GM12875 (cell line): Measurements from ENCODE around the gene DTNA.

Source experiments
- H3K4me3 ChIP-seq: one replicate; pipeline ENCODE4 v1.5.1; 2011; ENCODE audit warnings: low read depth, low read length, control low read depth
- TF ChIP-seq, protein P1 (sequence below): IDR thresholded peaks from 2 replicates; pipeline ENCODE4 v1.5.1; 2011; ENCODE audit warnings: low read depth, mild to moderate bottlenecking, control low read depth, inconsistent platforms, low read length, moderate library complexity, borderline replicate concordance; ENCODE audit not compliant: insufficient read depth

DTNA gene

DNA sequence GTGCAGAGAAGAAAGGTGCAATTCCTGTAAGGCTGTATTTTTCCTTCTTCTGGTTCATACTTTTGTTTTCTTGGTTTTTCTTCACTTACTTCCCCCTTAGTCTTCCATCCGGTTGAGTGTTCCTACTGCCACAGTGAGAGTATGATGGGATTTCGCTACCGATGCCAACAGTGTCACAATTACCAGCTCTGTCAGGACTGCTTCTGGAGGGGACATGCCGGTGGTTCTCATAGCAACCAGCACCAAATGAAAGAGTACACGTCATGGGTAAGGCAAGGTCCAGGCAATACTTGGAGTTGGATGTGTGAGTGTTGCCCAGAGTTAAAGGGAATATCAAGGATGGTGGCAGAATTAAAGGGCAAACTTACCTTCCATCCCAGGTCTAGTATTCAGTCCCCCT is 108.0 kb downstream of the DTNA start:
- no peak overlapping the region for H3K4me3 ChIP-seq
- TF ChIP-seq, protein P1, sequence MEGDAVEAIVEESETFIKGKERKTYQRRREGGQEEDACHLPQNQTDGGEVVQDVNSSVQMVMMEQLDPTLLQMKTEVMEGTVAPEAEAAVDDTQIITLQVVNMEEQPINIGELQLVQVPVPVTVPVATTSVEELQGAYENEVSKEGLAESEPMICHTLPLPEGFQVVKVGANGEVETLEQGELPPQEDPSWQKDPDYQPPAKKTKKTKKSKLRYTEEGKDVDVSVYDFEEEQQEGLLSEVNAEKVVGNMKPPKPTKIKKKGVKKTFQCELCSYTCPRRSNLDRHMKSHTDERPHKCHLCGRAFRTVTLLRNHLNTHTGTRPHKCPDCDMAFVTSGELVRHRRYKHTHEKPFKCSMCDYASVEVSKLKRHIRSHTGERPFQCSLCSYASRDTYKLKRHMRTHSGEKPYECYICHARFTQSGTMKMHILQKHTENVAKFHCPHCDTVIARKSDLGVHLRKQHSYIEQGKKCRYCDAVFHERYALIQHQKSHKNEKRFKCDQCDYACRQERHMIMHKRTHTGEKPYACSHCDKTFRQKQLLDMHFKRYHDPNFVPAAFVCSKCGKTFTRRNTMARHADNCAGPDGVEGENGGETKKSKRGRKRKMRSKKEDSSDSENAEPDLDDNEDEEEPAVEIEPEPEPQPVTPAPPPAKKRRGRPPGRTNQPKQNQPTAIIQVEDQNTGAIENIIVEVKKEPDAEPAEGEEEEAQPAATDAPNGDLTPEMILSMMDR: no peak

DNA sequence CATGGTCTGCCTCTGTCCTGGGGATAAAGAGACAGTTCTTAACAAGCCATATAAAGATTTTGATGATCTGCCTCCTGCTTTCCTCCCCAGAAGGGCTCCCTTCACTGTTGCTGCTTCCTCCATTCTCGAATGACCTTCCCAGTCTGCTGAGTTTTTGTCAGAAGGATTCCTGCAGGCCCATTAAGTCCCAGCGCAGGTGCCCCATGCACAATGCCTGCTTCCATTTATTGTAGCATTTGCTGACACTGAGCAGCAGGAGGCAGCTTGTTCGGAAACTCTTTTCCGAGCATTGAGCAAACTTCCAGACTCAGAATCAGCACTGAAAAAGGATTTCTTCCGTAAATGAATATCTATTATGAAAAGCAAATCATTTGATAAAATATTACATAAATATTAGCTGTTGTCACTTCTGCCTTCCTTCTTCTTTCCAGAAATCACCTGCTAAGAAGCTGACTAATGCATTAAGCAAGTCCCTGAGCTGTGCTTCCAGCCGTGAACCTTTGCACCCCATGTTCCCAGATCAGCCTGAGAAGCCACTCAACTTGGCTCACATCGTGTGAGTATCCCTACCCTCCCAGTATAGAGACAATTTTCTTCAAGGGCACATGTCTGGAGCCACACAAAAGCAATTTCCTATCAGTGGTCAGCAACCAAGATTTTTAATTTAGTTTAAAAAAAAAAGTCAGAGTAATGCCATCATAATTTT is 110.4 kb downstream of the DTNA start:
- no peak overlapping the region for H3K4me3 ChIP-seq
- TF ChIP-seq, protein P1: no peak

DNA sequence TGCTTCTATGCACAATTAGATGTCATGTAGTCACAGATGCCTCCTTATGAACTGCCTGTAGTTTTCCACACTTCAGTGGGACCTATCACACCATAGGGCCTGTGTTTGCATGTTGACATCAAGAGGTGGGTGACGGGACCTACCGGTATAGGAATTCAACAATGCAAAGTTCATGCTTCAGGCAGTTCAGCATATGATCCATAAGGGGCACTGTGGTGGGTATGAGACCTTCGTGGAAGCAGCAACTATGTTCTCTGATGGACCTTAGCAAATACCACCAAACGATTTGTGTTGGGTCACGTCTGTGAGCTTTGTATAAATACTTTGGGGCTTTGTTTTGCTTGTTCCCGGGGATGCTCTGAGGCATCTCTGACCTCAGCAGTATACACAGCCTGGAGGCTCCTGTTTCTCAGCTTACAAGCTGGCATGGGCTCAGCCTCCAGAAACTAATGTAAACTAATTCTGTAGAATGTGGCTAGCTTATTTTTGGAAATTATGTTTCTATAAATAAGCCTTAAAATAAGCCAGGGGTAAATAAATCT is 111.6 kb downstream of the DTNA start:
- TF ChIP-seq, protein P1: 0 out of 2 replicates have a peak, but pooled peaks have one; percentile 7
- no peak overlapping the region for H3K4me3 ChIP-seq

DNA sequence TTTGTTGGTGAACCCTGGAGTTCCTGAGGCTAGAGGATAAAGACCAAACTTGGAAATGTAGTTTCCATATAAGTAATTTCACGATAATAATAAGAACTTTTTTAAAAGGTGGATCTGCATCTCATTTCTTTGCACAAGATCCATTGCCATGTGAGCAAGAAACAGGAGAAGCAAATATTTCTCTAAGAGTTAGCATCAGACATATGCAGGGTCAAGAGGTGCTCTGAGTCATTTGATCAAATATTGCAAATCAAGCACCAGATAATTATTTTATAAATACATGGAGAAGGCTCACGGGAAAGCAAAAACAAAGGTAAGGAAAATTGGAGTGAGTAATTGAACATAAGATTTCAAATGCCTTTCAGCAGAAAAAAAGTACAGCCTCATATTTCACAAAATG is 118.0 kb downstream of the DTNA start:
- no peak overlapping the region for H3K4me3 ChIP-seq
- TF ChIP-seq, protein P1: no peak

DNA sequence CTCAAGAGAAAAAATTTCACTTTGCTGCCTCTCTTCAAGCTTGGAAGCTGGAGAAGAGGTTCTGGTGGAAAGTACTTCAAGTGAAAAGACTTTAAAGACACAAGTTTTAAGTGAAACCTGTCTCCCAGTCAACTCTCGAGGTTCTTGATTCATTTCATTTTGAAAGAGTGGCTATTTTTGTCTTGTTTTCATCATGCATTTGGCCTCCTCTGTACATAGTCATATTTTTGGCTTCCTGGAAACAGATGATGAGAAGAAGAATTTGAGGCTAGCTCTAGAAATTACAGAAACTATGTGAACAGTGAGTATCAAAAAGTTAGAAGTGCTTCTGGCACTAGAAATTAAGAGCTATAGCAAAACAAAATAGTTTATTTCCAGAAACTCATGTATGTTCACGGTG is 124.8 kb downstream of the DTNA start:
- TF ChIP-seq, protein P1: no peak
- no peak overlapping the region for H3K4me3 ChIP-seq

DNA sequence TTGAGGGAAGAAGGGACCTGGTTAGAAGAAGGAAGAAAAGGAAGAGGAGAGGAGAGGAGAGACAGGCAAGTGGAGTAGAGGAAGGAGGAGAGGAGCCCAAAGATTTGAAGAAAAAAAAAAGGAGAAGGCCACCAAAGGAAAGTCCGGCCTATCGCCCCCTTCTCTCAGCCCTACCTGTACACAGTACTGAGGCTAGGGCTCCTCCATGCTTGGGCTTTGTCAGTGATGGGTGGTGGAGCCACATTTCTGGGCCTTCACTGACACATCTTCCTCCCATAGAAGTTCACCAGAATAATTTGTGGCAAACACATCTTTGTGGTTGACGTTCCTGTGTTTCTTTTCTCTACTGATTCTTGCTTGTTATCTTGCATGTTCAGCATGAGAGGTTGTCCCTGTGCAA is 125.4 kb downstream of the DTNA start:
- TF ChIP-seq, protein P1: no peak

DNA sequence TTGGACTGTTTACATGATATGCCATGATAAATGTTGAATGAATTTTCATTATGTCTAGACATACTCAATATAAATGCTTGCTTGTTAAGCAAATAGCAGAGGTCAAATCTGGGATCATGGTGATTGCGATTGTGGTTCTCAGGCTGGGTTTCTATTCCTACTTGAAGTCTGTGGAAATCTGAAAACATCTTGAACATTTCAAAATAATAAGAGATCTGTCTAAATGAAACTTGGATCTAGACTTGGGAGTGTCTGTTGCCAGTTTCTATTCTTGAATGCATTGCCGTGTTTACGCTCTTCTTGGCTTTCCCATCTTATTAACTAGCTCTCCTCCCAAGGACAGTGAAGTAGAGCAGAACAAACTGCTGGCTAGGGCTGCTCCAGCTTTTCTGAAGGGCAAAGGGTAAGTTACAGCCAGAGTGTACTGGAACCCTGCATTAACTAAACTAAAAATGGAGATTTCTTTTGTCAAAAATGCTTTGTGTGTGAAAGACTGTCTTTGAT is 127.7 kb downstream of the DTNA start:
- TF ChIP-seq, protein P1: no peak
- H3K4me3 ChIP-seq: no peak overlapping the region

More for the DNA sequence above, 125.4 kb downstream of the DTNA start:
- no peak overlapping the region for H3K4me3 ChIP-seq
